Fibroblast of skin of right biceps (primary cell): ENCODE measurements around the gene TMED6.
"Not testable (repeated sequence)": the region's sequence is repeated elsewhere in the genome, so short reads cannot be mapped to it uniquely, and the experiment has no call there.

Source experiments
- DNase-seq: peaks from one replicate; pipeline ENCODE4 v3.0.0-alpha.2; 2013

Gene TMED6

DNA sequence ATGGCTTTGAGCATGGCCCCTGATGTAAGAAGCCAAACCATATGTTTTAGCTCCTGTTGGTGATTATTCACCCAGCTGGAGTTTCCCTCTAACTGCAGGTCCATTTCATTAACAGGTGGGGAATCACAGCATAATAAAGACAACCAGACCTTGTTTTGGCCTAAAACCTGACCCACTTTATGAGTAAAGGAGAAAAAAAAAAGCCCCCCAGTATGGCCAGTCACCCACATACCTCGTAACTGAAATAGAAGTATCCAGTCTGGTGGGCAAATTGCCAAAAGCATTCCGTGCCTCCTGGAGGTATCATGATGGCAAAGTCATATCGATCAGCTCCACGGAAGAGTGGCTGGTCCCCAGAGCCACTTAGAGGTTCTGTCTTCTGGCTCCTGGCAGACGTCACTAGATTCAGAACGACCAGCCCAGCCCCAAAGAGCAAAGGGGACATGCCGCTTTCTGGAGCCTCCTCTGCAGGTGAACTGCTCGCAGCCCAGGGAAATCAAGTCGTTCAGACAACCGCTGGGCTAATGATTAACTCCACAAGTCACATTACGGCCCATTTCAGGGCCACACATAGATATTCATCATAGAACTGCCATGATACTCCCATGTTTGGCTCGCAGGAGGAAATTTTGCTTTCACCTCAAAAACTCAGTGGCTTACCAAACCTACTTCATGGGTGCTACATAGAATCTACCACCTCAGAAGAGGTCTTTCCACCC lies at the start of gene TMED6:
Gene TMED6 (minus strand): TSS at position 478 of the 719 bp plus-strand sequence. CDS start 33 bp downstream, at position 445.
- DNase-seq = no peak

DNA sequence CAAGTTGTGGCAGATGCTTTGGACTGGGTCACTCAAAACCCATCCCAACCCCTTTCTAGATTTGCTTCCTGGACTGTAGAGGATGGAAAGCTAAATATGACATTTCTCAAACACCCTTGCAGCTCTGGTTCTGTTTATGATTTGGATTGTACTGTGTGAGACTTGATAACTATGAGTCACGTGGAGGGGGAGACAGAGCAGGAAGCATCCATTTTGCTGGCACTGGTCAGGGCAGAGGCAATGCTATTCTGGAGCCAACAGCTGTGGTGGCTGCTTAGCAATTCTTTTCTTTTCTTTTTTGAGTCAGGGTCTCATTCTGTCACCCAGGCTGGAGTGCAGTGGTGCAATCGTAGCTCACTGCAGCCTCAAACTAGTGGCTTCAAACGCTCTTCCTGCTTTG lies 47.8 kb upstream of the TMED6 start:
- DNase-seq = peak; percentile 58

DNA sequence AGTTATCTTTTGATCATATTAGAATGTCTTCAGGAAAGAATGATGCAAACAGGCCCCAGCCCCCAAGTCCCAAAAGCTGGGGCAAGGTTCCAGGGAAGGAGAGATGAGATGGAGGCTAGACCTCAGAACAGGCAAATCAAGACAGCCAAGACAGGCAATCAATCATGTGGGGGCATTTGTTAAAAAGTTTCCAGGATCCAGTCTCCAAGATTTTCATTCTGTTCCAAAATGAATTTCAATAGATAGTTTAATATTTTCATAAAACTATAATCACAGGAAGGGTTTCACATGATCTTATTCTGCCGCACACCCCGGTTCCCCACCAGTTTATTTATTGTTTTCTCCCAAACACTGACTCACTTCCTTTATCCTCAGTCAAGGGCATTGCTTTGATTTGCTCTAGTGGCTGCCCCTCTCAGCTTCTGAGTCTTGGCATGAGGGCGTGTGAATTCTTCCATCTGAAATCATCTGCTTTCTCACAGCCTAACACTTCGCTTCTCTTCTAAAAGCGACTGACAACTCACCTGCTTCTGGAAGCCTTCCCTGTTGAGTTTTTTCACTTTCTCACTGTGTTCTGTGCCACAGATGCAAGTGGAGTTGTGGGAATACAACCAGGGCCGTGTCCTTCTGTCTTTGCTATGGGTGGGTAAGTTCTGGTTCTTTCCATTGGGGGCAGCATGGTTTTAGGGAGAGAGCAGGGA lies 46.4 kb upstream of the TMED6 start:
- DNase-seq = peak; percentile 78

DNA sequence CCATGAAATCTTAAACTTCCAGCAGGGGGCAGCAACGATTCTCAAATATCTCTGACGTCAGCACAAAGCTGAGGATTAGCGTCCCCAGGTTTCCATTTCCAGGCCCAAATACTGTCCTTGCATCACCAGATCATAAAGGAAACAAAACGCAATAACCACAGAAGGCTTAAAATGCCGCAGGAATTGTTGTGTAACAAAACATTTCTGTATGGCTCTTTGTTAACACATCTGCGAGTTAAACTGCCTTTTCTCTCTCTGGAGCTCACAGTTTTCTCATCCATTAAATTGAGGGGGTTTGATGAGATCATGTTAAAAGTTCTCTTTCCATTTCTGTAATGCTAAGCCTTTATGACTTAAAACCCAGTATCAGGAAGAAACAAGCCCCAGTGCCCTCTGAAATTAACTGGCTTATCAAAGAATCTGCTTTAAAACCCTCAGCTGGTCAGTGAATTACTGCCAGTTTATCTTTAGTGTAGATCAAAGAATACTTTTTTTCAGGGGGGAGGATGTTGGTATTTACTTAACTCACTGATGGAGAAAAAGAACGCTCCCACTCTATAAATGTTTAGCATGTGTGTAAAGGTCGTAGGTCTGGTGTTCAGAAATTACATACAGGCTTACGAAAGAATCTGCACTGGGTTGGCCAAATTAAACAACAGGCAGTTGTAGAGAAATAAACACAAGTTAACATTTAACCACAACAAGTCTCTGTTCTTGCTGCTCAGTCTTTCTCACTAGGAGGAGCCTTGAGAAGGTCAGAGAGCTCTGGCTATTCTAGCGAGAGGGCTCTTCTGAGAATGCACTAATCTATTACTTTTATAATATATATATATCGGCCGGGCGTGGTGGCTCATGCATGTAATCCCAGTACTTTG lies 44.8 kb upstream of the TMED6 start:
- DNase-seq = peak; percentile 90

DNA sequence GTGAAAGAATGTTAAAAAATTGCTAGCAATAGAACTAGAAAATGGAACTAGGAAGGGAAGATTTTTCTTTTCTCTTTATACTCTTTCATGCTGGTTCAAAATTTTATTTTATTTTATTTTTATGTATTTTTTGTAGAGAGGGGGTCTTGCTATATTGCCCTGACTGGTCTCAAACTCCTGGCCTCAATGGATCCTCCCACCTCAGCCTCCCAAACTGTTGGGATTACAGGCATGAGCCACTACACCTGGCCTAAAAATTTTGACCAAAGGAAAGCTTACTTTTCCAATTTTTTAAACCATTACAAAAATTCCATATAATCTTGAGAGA lies 44.2 kb upstream of the TMED6 start:
- no peak for DNase-seq

DNA sequence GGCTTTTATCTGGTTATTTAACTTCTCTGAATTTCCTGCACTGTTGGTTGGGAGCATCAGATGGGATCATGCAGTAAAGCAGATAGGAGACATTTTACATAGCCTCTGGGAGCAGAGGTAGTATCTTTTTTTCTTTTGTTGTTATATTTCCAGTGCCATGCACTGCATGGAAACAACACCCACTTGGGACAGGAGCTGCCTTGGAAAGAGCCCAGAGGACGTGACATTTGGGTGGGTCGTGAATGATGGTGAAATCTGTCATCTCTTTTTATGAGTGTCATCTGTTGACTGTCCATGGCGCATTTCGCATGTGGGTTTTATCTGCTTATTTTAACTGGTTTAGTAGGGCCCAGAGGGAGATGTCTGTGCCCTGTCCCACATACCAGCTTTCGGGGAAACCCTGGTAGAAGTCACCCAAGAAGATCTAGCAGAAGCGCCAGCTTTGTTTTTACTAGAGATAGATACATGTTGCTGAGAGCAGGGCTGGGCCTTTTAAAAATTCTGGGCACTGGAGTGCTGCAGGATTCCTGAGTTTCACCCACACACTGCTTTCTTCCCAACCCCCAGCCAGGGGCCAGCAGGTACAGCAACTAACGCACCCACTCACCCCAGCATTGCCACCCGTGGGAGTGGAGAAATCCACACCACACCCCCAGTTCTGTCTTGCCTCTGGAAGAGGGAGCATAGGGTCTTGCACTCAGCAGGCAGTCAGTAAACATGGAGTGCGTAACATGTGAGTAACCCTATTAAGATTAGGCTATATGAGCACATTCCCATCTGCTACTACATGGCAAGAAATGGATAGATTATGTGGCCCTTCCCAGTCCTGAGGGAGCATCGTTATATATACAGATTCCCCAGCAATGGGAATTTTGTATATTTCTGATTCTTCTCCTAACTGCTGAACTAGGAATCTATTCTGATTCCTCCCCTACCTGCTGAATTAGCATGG lies 42.6 kb upstream of the TMED6 start:
- no peak for DNase-seq

DNA sequence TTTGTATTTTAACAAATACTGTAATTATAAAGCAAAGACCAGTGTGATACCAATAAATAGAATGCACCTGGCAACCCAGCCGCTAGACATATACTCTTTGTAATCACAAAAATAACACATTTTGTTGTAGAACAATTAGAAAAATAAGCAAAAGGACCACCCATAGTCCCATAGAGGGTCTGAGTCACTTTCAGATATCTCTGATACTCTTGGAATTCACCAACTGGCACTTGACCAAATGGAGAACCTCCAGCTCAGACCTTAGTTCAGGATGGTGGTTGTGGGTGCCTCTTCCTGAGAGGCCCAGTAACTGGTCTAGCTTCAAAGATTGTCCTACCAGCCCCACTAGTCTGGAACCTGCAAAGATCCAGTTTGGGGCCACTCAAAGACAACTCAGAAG lies 35.0 kb upstream of the TMED6 start:
- peak; percentile 82 for DNase-seq

DNA sequence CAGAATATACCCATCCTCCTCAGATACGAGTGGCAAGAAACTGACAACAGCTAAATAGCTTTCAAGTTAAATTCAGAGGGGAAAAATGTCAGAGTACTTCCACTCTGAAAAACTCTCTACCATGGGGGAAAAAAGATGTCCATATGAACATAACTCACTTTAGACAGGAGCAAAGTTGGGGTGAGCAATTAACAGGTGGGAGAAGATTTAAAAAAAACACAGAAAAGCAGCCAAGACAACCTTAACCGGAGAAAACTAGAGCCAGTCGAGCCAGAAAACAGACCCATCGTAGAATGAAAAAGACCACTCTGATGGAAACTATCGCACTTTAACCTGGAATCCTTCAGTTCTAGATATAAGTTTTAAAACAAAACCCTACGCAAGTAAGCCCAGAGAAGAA lies 33.4 kb upstream of the TMED6 start:
- DNase-seq = no peak

DNA sequence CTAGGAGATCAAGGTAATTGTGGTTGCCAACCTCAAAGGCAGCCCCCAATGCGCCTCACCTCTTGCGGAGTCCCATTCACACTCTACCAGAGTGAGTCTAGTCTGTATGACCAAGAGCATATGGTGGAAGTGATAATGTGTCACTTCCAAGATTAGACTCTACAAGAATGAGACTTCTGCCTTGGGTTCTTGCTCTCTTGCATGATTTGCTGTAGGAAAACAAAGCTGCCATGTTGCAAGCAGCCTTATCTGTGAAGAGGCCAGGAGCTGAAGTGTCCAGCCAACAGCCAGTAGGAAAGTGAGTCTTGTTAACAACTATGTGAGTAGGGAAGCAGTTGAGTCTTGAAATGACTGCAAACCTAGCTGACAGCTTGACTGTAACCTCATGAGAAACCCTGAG lies 30.8 kb upstream of the TMED6 start:
- DNase-seq = no peak

DNA sequence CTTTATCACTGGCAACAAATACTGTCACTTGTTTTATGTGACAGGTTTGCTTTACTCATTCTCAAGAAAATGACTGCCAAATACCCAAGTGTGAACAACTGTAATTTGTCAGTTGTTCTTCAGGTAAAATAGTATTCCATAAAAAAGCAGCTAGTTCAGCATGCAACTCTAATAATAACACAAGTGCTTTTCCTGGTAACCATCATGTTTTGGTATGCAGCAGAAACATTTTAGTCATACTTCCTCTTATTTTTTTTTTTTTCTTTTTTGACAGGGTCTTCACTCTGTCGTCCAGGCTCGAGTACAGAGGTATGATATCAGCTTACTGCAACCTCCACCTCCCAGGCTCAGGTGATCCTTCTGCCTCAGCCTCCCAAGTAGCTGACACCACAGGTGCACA lies 29.6 kb upstream of the TMED6 start:
- DNase-seq = no peak

DNA sequence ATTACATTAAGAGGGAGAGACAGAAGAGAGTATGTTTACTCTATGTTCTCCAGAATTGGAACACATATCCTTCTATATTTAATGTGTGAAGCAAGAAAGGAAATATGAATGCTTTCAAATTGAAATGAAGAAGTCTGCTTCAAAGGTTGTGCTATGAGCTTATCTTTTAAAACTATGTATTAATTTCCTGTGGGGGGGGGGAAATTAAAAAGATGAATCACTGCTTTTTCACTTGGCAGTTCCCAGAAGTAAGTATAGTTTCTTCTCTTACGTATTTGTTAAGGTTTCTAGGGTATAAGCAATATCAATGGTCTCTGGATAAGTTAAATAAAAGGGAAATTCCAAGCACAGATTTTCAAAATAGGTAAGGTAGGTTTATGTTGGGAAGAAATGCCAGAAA lies 27.2 kb upstream of the TMED6 start:
- peak; percentile 15 for DNase-seq

DNA sequence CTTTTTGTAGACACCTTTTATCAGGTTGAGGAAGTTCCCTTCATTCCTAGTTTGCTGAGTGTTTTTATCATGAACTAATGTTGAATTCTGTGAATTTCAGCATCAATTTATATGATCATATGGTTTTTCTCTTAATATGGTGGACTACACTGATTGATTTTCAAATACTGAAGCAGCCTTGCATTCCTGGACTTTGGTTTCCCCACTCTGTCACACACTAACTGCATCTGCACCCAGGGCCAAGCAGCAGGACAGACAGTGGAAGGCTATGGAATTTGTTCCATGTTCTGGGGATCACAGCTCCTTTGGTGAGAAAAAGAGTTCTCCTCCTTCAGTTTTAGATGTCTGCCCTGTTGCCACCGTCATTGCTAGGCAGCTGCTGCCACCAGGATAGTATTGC lies 26.4 kb upstream of the TMED6 start:
- no peak for DNase-seq

DNA sequence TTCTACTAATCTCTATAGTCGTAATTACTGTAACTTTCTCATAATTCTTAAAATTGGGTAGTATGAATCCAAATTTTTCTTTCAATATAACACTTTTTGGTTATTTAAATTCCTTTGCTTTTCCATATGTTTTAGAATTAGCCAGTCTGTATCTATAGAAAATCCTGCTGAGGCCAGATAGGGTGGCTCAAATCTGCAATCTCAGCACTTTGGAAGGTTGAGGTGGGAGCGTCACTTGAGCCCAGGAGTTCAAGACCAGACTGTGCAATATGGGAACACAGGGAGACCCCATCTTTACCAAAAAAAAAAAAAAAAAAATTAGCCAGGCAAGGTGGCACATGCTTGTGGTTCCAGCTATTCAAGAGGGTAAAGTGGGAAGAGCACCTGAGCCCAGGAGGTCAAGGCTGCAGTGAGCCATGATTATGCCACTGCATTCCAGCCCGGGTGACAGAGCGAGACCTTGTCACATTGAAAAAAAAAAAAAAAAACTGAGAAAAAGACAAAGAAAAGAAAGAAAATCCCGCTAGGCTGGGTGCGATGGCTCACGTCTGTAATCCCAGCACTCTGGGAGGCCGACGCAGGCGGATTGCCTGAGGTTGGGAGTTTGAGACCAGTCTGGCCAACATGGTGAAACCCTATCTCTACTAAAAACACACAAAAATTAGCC lies 24.9 kb upstream of the TMED6 start:
- DNase-seq = no peak

DNA sequence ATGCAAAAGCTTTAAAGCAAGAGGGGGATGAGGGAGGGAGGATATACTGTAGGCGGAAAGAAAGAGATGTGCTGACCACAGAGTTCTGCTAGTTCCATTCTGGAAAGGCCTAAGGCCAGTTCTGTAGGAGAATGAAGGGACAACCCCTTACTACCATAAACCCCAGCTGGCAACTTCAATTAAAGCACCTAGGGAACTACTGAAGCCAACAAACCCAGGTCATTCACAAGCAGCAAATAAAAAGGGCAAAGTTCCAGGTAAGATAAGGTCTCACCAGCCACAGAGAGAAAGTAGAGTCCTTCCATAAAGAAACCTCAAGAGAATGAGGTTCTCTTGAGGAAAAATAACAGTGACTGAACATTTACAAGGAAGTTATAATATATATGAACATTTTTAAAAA lies 21.4 kb upstream of the TMED6 start:
- no peak for DNase-seq

DNA sequence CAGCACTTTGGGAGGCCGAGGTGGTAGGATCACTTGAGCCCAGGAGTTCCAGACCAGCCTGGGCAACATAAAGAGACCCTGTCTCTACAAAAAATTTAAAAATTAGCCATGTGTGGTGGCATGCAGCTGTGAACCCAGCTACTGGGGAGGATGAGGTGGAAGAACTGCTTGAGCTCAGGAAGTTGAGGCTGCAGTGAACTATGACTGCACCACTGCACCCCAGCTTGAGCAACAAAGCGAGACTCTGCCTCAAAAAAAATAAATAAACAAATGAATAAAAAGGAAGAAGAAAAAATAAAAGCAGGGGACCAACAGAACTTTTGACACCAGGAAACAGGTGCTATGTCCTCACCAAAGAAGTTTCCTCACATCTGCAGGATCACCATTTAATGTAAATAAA lies 20.0 kb upstream of the TMED6 start:
- DNase-seq = no peak

DNA sequence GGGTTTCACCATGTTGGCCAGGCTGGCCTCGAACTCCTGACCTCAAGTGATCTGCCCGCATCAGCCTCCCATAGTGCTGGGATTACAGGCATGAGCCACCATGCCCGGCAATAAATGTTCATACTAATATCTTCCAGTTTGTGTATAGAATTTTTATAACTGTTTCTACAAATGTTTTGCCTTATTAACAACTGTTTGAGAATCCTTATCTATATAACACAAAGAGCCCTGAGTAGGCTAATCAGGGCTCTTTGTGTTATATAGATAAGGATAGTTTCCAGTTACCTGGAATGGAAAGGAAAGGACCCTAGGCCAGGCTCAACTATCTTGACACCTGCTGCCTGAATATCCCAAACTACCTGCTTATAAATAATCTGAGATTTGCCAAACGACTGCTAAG lies 17.3 kb upstream of the TMED6 start:
- no peak for DNase-seq

DNA sequence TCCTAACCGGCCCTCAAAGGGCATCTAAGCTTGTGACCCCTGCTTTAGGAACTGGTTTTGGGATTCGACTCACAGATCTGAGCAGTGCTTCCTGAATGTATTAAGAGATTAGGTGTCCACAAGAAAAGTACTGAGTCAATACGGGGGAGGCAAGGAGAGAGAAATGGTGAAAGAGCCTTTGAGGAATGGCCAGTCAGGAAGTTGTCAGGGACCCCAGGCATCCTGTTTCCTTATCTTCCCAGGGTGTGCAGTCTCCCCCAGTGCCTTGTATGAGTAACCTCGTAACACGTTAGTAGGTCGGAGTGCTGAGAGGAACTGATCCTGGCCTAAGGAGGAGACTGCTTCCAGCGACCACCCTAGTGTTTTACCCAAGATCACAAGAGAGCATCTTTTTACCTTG lies 16.4 kb upstream of the TMED6 start:
- peak; percentile 6 for DNase-seq

DNA sequence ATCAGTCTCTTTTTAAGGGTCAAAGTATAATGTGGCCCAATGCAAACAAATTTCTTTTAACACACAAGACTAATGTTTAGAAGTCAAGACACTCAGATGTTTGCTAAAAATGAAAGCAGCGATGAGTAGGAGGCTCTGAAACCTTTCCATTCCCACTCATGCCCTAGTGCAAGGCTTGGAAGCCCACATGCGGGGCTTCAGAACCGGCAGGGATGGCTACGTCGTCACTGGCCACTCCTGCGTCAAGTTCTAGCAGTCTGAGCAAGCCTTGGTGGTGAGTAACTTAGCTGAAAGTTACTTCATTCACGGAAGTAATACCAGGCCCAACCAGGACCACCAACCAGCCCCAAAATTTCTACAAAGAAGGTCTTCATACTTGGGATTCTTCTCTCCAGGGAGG lies 14.8 kb upstream of the TMED6 start:
- DNase-seq = no peak

DNA sequence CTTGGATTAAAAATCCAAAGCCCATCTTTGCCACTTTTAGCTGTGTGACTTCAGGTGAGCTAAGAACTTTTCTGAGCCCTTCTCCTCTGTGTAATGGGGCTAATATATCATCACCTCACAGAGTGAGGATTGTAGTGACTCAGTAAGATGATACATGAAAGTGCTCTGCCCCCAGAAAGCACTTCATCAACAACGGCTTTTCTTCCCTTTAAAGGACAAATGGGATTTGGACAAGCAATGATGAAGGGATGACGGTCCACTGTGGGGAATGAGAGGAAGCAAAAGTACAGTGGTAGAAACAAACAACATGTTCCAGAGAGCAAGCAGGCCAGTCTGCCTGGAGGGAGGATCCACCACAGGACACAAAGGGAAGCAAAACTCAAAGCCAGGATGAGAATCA lies 14.3 kb upstream of the TMED6 start:
- peak; percentile 6 for DNase-seq

DNA sequence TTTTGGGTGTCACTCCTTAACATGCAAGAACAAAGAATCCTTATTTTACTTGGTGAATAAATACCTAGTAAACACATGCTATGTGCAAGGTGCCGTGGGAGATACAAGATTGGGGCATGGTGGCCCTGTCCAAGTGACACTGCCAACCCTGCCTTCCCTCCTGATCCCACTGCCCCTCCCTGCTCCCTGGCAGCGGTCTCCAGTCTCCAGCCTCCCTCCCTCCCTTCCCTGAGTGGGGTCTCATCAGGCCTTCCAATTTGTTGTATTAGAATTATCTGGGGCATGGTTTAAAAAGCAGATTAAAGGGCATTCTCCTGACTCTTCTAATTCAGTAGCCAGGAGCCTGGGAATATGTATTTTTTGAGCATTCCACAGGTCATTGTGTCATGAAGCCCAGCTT lies 12.5 kb upstream of the TMED6 start:
- no peak for DNase-seq

DNA sequence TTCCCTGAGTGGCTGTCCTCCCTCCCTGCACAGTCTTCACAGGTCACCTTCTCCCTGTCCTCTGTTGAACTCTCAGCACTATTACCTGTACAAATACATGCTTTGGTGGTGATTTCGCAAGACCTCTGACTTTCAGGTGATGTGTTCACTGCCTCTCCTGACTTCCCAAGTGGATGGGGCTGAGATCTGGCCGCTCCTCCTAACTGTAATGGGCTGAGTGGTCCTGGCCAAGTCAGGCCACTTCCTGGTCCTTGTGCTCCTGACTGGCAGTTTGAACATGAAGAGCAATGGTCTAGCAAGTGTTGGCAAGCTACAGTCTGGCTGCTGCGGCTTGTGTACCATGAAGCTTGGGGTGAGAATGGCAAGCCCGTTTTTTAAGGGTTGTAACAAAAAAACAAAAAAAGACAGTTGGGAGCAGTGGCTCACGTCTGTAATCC lies 11.7 kb upstream of the TMED6 start:
- DNase-seq = no peak

DNA sequence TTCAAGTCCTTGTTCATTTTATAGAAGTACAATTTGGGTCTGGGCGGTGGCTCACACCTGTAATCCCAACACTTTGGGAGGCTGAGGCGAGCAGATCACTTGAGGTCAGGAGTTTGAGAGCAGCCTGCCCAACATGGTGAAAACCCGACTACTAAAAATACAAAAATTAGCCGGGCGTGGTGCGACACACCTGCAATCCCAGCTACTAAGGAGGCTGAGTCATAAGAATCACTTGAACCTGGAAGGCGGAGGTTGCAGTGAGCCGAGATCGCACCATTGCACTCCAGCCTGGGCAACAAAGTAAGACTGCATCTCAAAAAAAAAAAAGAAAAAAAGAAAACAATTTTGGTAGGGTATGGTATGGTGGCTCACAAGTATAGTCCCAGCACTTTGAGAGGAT lies 8.5 kb upstream of the TMED6 start:
- not testable (repeated sequence) for DNase-seq
